ENCODE data around the gene TSHR. TPM values are rescaled to one million over a fixed set of nuclear protein-coding genes. Genes with fewer than 3 reads are reported as not detected.

Gene TSHR
- total RNA-seq, 1 donor from 2014 or later, result not detected

DNA sequence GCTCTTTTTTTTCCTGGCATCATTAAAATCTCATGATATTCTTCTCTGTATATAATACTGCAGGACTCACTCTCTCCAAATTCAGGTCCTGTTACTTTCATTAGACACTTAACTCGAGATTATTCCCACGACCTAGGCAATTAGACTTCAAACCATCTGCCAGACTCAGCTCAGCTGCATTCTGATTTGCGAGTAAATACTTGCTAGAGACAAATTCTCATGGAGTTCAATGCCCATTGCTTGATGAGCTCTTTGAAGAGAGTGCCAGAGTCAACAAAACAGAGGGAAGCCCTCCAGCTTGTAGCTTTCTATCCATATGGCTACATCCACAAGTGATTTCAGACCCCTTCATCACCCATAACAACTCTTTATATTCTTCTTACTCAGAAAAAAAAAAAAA, 177.0 kb downstream of the TSHR start:
- Histone ChIP-seq H3K4me2 (ENCODE audit: low read length) (no peak overlapping the region), H3K79me2 (ENCODE audit: insufficient read depth, low read length) (no peaks in the 10 kb centered on the region), H3K4me3 (ENCODE audit: insufficient read depth, low read depth, low read length) (no peak overlapping the region), H2AFZ (ENCODE audit: low read depth, low read length) (no peak overlapping the region), H3K4me1 (ENCODE audit: insufficient read depth, low read length) (peaks cover 5% of the 10 kb centered on the region), H3K27ac (ENCODE audit: low read depth, low read length) (no peak overlapping the region), H4K20me1 (ENCODE audit: insufficient read depth, low read length) (no peaks in the 10 kb centered on the region), H3K9ac (ENCODE audit: low read length) (no peak overlapping the region), H3K27me3 (ENCODE audit: insufficient read depth, low read length) (peaks cover 4% of the 10 kb centered on the region), H3K9me3 (ENCODE audit: insufficient read depth, low read depth, low read length) (no peaks in the 10 kb centered on the region), H3K36me3 (ENCODE audit: insufficient read depth, low read length) (no peaks in the 10 kb centered on the region)
- peaks cover 9% of the 10 kb centered on the region for H3K4me1 Mint-ChIP-seq (ENCODE audit: low read depth, unreplicated experiment)
- DNase-seq (ENCODE audit: low read depth) (no peak), FAIRE-seq (no peak)
- no peak for TF ChIP-seq EZH2 (IDR thresholded peaks at IDR 0.05; ENCODE audit: insufficient read depth, low read length)
- TF ChIP-seq, protein P1, sequence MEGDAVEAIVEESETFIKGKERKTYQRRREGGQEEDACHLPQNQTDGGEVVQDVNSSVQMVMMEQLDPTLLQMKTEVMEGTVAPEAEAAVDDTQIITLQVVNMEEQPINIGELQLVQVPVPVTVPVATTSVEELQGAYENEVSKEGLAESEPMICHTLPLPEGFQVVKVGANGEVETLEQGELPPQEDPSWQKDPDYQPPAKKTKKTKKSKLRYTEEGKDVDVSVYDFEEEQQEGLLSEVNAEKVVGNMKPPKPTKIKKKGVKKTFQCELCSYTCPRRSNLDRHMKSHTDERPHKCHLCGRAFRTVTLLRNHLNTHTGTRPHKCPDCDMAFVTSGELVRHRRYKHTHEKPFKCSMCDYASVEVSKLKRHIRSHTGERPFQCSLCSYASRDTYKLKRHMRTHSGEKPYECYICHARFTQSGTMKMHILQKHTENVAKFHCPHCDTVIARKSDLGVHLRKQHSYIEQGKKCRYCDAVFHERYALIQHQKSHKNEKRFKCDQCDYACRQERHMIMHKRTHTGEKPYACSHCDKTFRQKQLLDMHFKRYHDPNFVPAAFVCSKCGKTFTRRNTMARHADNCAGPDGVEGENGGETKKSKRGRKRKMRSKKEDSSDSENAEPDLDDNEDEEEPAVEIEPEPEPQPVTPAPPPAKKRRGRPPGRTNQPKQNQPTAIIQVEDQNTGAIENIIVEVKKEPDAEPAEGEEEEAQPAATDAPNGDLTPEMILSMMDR (IDR thresholded peaks at IDR 0.05; ENCODE audit: insufficient read depth, low read depth, low read length), result no peak
- no peaks in the 10 kb centered on the region for H3K36me3 Mint-ChIP-seq (ENCODE audit: low read depth, unreplicated experiment)
- H3K27ac Mint-ChIP-seq (ENCODE audit: unreplicated experiment), result no peak overlapping the region
- no peak overlapping the region for H3K4me3 Mint-ChIP-seq (ENCODE audit: unreplicated experiment)
- no peaks in the 10 kb centered on the region for H3K27me3 Mint-ChIP-seq (ENCODE audit: low read depth, unreplicated experiment)
- peaks cover 1% of the 10 kb centered on the region for H3K9me3 Mint-ChIP-seq (ENCODE audit: unreplicated experiment)

DNA sequence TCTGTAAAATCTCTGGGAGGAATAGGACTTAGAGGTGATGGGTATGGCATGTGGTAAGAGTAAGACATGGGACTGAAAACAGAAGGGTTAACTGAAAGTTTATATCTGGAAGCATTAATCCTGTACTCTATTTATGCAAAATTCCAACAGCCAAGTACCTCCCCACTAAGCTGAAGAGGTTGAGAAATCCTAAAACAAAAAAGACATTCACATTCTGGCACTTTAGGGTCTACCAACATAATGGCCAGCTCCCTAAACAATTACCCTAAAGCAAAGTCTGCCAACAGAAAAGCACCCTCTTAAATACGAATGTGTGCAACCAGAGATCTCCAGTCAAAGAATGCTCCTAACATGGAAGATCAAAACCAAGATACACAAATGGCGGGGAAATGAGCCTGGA, 178.0 kb downstream of the TSHR start:
- FAIRE-seq, result no peak
- no peak overlapping the region for H3K27ac ChIP-seq (ENCODE audit: low read depth, low read length)
- H3K4me3 Mint-ChIP-seq (ENCODE audit: unreplicated experiment), result no peak overlapping the region
- H3K9me3 Mint-ChIP-seq (ENCODE audit: unreplicated experiment), result no peaks in the 10 kb centered on the region
- H3K27me3 ChIP-seq (ENCODE audit: insufficient read depth, low read length), result peaks cover 4% of the 10 kb centered on the region
- H3K36me3 Mint-ChIP-seq (ENCODE audit: low read depth, unreplicated experiment), result no peaks in the 10 kb centered on the region
- no peak overlapping the region for H3K27ac Mint-ChIP-seq (ENCODE audit: unreplicated experiment)
- H3K27me3 Mint-ChIP-seq (ENCODE audit: low read depth, unreplicated experiment), result no peaks in the 10 kb centered on the region
- H2AFZ ChIP-seq (ENCODE audit: low read depth, low read length), result no peak overlapping the region
- no peak for DNase-seq (ENCODE audit: low read depth)
- H3K4me3 ChIP-seq (ENCODE audit: insufficient read depth, low read depth, low read length), result no peak overlapping the region
- no peaks in the 10 kb centered on the region for H4K20me1 ChIP-seq (ENCODE audit: insufficient read depth, low read length)
- H3K9me3 ChIP-seq (ENCODE audit: insufficient read depth, low read depth, low read length), result no peaks in the 10 kb centered on the region
- no peak overlapping the region for H3K9ac ChIP-seq (ENCODE audit: low read length)
- H3K36me3 ChIP-seq (ENCODE audit: insufficient read depth, low read length), result no peaks in the 10 kb centered on the region
- peaks cover 8% of the 10 kb centered on the region for H3K4me1 ChIP-seq (ENCODE audit: insufficient read depth, low read length)
- H3K79me2 ChIP-seq (ENCODE audit: insufficient read depth, low read length), result no peaks in the 10 kb centered on the region
- H3K4me1 Mint-ChIP-seq (ENCODE audit: low read depth, unreplicated experiment), result peaks cover 14% of the 10 kb centered on the region
- no peak overlapping the region for H3K4me2 ChIP-seq (ENCODE audit: low read length)
- TF ChIP-seq EZH2 (IDR thresholded peaks at IDR 0.05; ENCODE audit: insufficient read depth, low read length), result no peak
- TF ChIP-seq, protein P1 (IDR thresholded peaks at IDR 0.05; ENCODE audit: insufficient read depth, low read depth, low read length), result no peak

DNA sequence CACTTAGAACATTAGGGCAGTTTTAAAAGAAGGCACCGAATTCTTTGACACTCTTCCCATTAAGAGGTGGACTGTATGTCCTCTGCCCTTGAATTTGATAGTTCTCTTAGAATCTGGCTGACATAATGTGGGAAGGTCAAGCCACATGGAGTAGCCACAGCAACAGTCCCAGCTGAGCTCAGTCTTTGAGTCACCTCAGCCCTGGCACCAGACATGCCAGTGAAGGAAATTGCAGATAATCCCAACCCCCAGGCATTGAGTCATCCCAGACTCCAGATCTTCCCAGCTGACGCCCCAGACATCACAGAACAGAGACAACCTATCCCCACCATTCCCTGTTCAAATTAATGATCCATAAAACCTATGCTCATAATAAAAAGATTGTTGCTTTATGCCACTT, 181.9 kb downstream of the TSHR start:
- Mint-ChIP-seq H3K4me3 (ENCODE audit: unreplicated experiment) (no peak overlapping the region), H3K4me1 (ENCODE audit: low read depth, unreplicated experiment) (peaks cover 14% of the 10 kb centered on the region), H3K27me3 (ENCODE audit: low read depth, unreplicated experiment) (no peaks in the 10 kb centered on the region), H3K36me3 (ENCODE audit: low read depth, unreplicated experiment) (no peaks in the 10 kb centered on the region), H3K9me3 (ENCODE audit: unreplicated experiment) (no peaks in the 10 kb centered on the region), H3K27ac (ENCODE audit: unreplicated experiment) (peak overlapping the region; percentile 59)
- FAIRE-seq, result peak; percentile 50
- no peaks in the 10 kb centered on the region for H3K79me2 ChIP-seq (ENCODE audit: insufficient read depth, low read length)
- H3K36me3 ChIP-seq (ENCODE audit: insufficient read depth, low read length), result no peaks in the 10 kb centered on the region
- no peaks in the 10 kb centered on the region for H4K20me1 ChIP-seq (ENCODE audit: insufficient read depth, low read length)
- peaks cover 8% of the 10 kb centered on the region for H3K4me1 ChIP-seq (ENCODE audit: insufficient read depth, low read length)
- no peak overlapping the region for H3K9ac ChIP-seq (ENCODE audit: low read length)
- H3K27ac ChIP-seq (ENCODE audit: low read depth, low read length), result peak overlapping the region; percentile 1
- H2AFZ ChIP-seq (ENCODE audit: low read depth, low read length), result peak overlapping the region; percentile 12
- peaks cover 4% of the 10 kb centered on the region for H3K27me3 ChIP-seq (ENCODE audit: insufficient read depth, low read length)
- peak; percentile 71 for DNase-seq (ENCODE audit: low read depth)
- no peak overlapping the region for H3K4me3 ChIP-seq (ENCODE audit: insufficient read depth, low read depth, low read length)
- TF ChIP-seq, protein P1 (IDR thresholded peaks at IDR 0.05; ENCODE audit: insufficient read depth, low read depth, low read length), result no peak
- no peak for TF ChIP-seq EZH2 (IDR thresholded peaks at IDR 0.05; ENCODE audit: insufficient read depth, low read length)
- no peak overlapping the region for H3K4me2 ChIP-seq (ENCODE audit: low read length)
- no peaks in the 10 kb centered on the region for H3K9me3 ChIP-seq (ENCODE audit: insufficient read depth, low read depth, low read length)

Measured in astrocyte (in vitro differentiated cells and primary cell).